H1 (cell line): ENCODE data around the gene RNASEL. TPM values are rescaled to one million over a fixed set of nuclear protein-coding genes. Genes with fewer than 3 reads are reported as not detected.

Experiments used
- CTCF ChIA-PET: fragments of 300-600 bp; sonication (Branson Sonifier 250); formaldehyde crosslinking; loops from one replicate; lab custom pipeline; 2021; ENCODE audit not compliant: partially characterized antibody; lab: Charles Lee
- POLR2A ChIA-PET: fragments of 300-600 bp; sonication (Branson Sonifier 250); formaldehyde crosslinking; loops from one replicate; lab custom pipeline; 2021; ENCODE audit warnings: inconsistent platforms; ENCODE audit not compliant: partially characterized antibody; lab: Charles Lee
- DNase-seq, 2 experiments: peaks; one replicate each; pipeline versions ENCODE4 v3.0.0 to v3.0.0-alpha.2; 2010 to 2022; ENCODE audit warnings: low spot score in 2 of 2, low read depth in 1 of 2, mixed read lengths in 1 of 2
- FAIRE-seq: peaks from 2 replicates; lab custom pipeline; 2011; peaks lifted over from hg19 to GRCh38; lab: Jason Lieb, UNC
- H2AFZ ChIP-seq: 2 replicates; pipeline ENCODE4 v1.8.1; 2012; ENCODE audit warnings: low read length, inconsistent platforms
- H2AK5ac ChIP-seq: 2 replicates; pipeline ENCODE4 v1.6.1; 2013; ENCODE audit warnings: low read depth, low read length
- H2BK120ac ChIP-seq: replicated peaks from 2 replicates; pipeline ENCODE3; 2013; ENCODE audit warnings: low read depth, low read length, inconsistent platforms
- H2BK12ac ChIP-seq: 2 replicates; pipeline ENCODE4 v1.6.1; 2013; ENCODE audit warnings: low read depth, low read length
- H2BK15ac ChIP-seq: 2 replicates; pipeline ENCODE4 v1.6.1; 2013; ENCODE audit warnings: low read length
- H2BK20ac ChIP-seq: 2 replicates; pipeline ENCODE4 v1.6.1; 2013; ENCODE audit warnings: low read length
- H2BK5ac ChIP-seq: 2 replicates; pipeline ENCODE4 v1.6.1; 2013; ENCODE audit warnings: low read depth, low read length
- H3K14ac ChIP-seq: 2 replicates; pipeline ENCODE4 v1.6.1; 2013; ENCODE audit warnings: inconsistent platforms; ENCODE audit not compliant: insufficient read length
- H3K18ac ChIP-seq: 2 replicates; pipeline ENCODE4 v1.6.1; 2013; ENCODE audit warnings: low read length; ENCODE audit errors: extremely low read depth
- H3K23ac ChIP-seq: 2 replicates; pipeline ENCODE4 v1.6.1; 2013; ENCODE audit warnings: inconsistent platforms; ENCODE audit not compliant: insufficient read length
- H3K23me2 ChIP-seq: 2 replicates; pipeline ENCODE4 v1.6.1; 2013; ENCODE audit warnings: low read depth, low read length
- H3K27ac ChIP-seq: 2 replicates; pipeline ENCODE4 v1.6.1; 2011; ENCODE audit warnings: low read depth, low read length, inconsistent platforms
- H3K27me3 ChIP-seq, 4 experiments: replicated peaks in 1 of 4; 1 replicate in 1 of 4; 2 replicates in 3 of 4; pipeline versions ENCODE4 v1.6.1 to v1.8.1; 2011 to 2013; ENCODE audit warnings: low read length in 3 of 4, mild to moderate bottlenecking in 3 of 4, inconsistent platforms in 2 of 4, mixed read lengths in 2 of 4, moderate library complexity in 1 of 4; ENCODE audit not compliant: control insufficient read depth in 3 of 4, insufficient read depth in 3 of 4; ENCODE audit errors: extremely low read depth in 1 of 4
- H3K36me3 ChIP-seq, 4 experiments: 2 replicates each; pipeline versions ENCODE4 v1.6.1 to v1.8.1; 2011 to 2013; ENCODE audit warnings: mild to moderate bottlenecking in 4 of 4, low read length in 3 of 4, moderate library complexity in 2 of 4, control low read depth in 1 of 4, inconsistent platforms in 1 of 4; ENCODE audit not compliant: insufficient read depth in 4 of 4, control insufficient read depth in 2 of 4
- H3K4ac ChIP-seq: replicated peaks from 2 replicates; pipeline ENCODE3; 2013; ENCODE audit warnings: low read length, low read depth, mixed read lengths, inconsistent platforms; ENCODE audit not compliant: insufficient read length
- H3K4me1 ChIP-seq, 4 experiments: replicated peaks in 1 of 4; 1 replicate in 1 of 4; 2 replicates in 3 of 4; pipeline versions ENCODE4 v1.6.1 to v1.8.1; 2011 to 2013; ENCODE audit warnings: low read length in 3 of 4, inconsistent platforms in 2 of 4, mixed read lengths in 1 of 4; ENCODE audit not compliant: insufficient read depth in 4 of 4, control insufficient read depth in 3 of 4
- H3K4me2 ChIP-seq, 2 experiments: 2 replicates each; pipeline versions ENCODE4 v1.6.1 to v1.8.1; 2011 to 2013; ENCODE audit warnings: low read depth in 2 of 2, low read length in 2 of 2, control low read depth in 1 of 2, inconsistent platforms in 1 of 2, mild to moderate bottlenecking in 1 of 2; ENCODE audit not compliant: insufficient read depth in 1 of 2
- H3K4me3 ChIP-seq, 4 experiments: fragments of 200-600, 300-600 bp in 1 of 4; sonication (generic), shearing (Covaris generic), sonication (Bioruptor Twin) in 1 of 4; 2 replicates each; pipeline versions ENCODE4 v1.5.1 to v1.8.1; 2011 to 2016; ENCODE audit warnings: low read length in 4 of 4, low read depth in 3 of 4, control low read depth in 2 of 4, inconsistent platforms in 2 of 4, mild to moderate bottlenecking in 2 of 4, mixed read lengths in 1 of 4, moderate library complexity in 1 of 4; ENCODE audit not compliant: insufficient read depth in 2 of 4; ENCODE audit errors: extremely low read depth in 1 of 4
- H3K56ac ChIP-seq: replicated peaks from 2 replicates; pipeline ENCODE3; 2013; ENCODE audit warnings: low read depth, mild to moderate bottlenecking, mixed read lengths, low read length, inconsistent platforms; ENCODE audit not compliant: insufficient read length
- H3K79me1 ChIP-seq: 2 replicates; pipeline ENCODE4 v1.6.1; 2013; ENCODE audit warnings: low read depth, low read length, control low read depth
- H3K79me2 ChIP-seq, 2 experiments: 2 replicates each; pipeline versions ENCODE4 v1.6.1 to v1.8.1; 2012 to 2013; ENCODE audit warnings: low read length in 2 of 2, mild to moderate bottlenecking in 2 of 2, inconsistent platforms in 1 of 2; ENCODE audit not compliant: insufficient read depth in 2 of 2, control insufficient read depth in 1 of 2
- H3K9ac ChIP-seq, 4 experiments: replicated peaks in 1 of 4; 1 replicate in 1 of 4; 2 replicates in 3 of 4; pipeline versions ENCODE4 v1.6.1 to v1.8.1; 2011 to 2013; ENCODE audit warnings: low read depth in 3 of 4, low read length in 3 of 4, control low read depth in 2 of 4, mild to moderate bottlenecking in 2 of 4, moderate library complexity in 2 of 4, inconsistent platforms in 1 of 4; ENCODE audit errors: extremely low read depth in 1 of 4
- H3K9me3 ChIP-seq, 2 experiments: 2 replicates each; pipeline versions ENCODE4 v1.6.1 to v1.8.1; 2012 to 2013; ENCODE audit warnings: mild to moderate bottlenecking in 2 of 2, moderate library complexity in 2 of 2, control low read depth in 1 of 2, inconsistent platforms in 1 of 2, low read depth in 1 of 2, low read length in 1 of 2, mixed read lengths in 1 of 2; ENCODE audit not compliant: insufficient read depth in 2 of 2
- H4K20me1 ChIP-seq, 2 experiments: replicated peaks in 1 of 2; 2 replicates each; pipeline versions ENCODE3 to v1.8.1; 2011 to 2013; ENCODE audit warnings: inconsistent platforms in 2 of 2, low read length in 2 of 2, mild to moderate bottlenecking in 1 of 2; ENCODE audit not compliant: insufficient read depth in 2 of 2, control insufficient read depth in 1 of 2
- H4K5ac ChIP-seq: 2 replicates; pipeline ENCODE4 v1.6.1; 2013; ENCODE audit warnings: low read length, low read depth, mixed read lengths, inconsistent platforms; ENCODE audit not compliant: insufficient read length
- H4K8ac ChIP-seq: 2 replicates; pipeline ENCODE4 v1.8.0; 2013; ENCODE audit warnings: mild to moderate bottlenecking, moderate library complexity, low read length, inconsistent platforms; ENCODE audit not compliant: insufficient read depth; ENCODE audit errors: extremely low read depth
- H4K91ac ChIP-seq: replicated peaks from 2 replicates; pipeline ENCODE3; 2013; ENCODE audit warnings: low read length, mixed read lengths, inconsistent platforms; ENCODE audit not compliant: insufficient read length
- CBX5 ChIP-seq: fragments of 300-800, 300-1000 bp; sonication (generic); IDR thresholded peaks from 2 replicates; pipeline ENCODE4 v1.7.1; 2016; ENCODE audit warnings: antibody characterized with exemption, low read length, low read depth
- CEBPB ChIP-seq: IDR thresholded peaks from 2 replicates; pipeline ENCODE4 v1.6.1; 2012; ENCODE audit warnings: low read depth, low read length
- CHD2 ChIP-seq: IDR thresholded peaks from 2 replicates; pipeline ENCODE4 v1.6.1; 2012; ENCODE audit warnings: low read length, improper control_type of control experiment
- EP300 ChIP-seq, 2 experiments: IDR thresholded peaks; 1 replicate in 1 of 2; 2 replicates in 1 of 2; pipeline ENCODE4 v1.6.1; 2011 to 2012; ENCODE audit warnings: low read depth in 2 of 2, low read length in 2 of 2, mild to moderate bottlenecking in 2 of 2, borderline replicate concordance in 1 of 2, inconsistent platforms in 1 of 2, moderate library complexity in 1 of 2
- EZH2 ChIP-seq: fragments of 200-600 bp; sonication (generic); IDR thresholded peaks from 2 replicates; pipeline ENCODE4 v1.7.1; 2012; ENCODE audit warnings: low read depth, mild to moderate bottlenecking, moderate library complexity, low read length, inconsistent platforms; ENCODE audit not compliant: severe bottlenecking
- MAX ChIP-seq: IDR thresholded peaks from 2 replicates; pipeline ENCODE4 v1.6.1; 2012; ENCODE audit warnings: inconsistent platforms
- NRF1 ChIP-seq: IDR thresholded peaks from 2 replicates; pipeline ENCODE4 v1.6.1; 2011; ENCODE audit warnings: mild to moderate bottlenecking, low read depth, low read length, improper control_type of control experiment
- PHF8 ChIP-seq: fragments of 200-600 bp; sonication (generic); conservative IDR thresholded peaks from 2 replicates; pipeline ENCODE4 v1.7.1; 2012; ENCODE audit warnings: low read depth, mild to moderate bottlenecking, inconsistent platforms, low read length, moderate library complexity
- POLR2AphosphoS5 ChIP-seq: IDR thresholded peaks from 2 replicates; pipeline ENCODE4 v1.6.1; 2011; ENCODE audit warnings: low read depth, low read length
- RAD21 ChIP-seq, 2 experiments: IDR thresholded peaks in 1 of 2; conservative IDR thresholded peaks in 1 of 2; 2 replicates each; pipeline ENCODE4 v1.6.1; 2011; ENCODE audit warnings: low read depth in 2 of 2, low read length in 2 of 2, improper control_type of control experiment in 1 of 2, inconsistent platforms in 1 of 2, mild to moderate bottlenecking in 1 of 2, moderate library complexity in 1 of 2
- TAF7 ChIP-seq: optimal IDR thresholded peaks from 2 replicates; pipeline ENCODE3; 2011; ENCODE audit warnings: low read depth, mild to moderate bottlenecking, inconsistent platforms, low read length, moderate library complexity, borderline replicate concordance
- WGBS, 2 experiments: shearing (Covaris generic) in 1 of 2; methylation state at CpG; one replicate each; pipeline versions ENCODE4 v1.1.6 to v1.1.7; 2013 to 2015; ENCODE audit warnings: low lambda C conversion rate in 2 of 2, mixed read lengths in 2 of 2, inconsistent platforms in 1 of 2, low coverage in 1 of 2, missing lambda C conversion rate in 1 of 2; ENCODE audit not compliant: insufficient replicate concordance in 2 of 2, insufficient coverage in 1 of 2, insufficient read length in 1 of 2; ENCODE audit errors: extremely low coverage in 1 of 2, missing lambda C conversion rate in 1 of 2; 5-methylcytosine and 5-hydroxymethylcytosine counted together
- polyA plus RNA-seq, 7 experiments: library from polyadenylated mRNA; depleted of rRNA in 3 of 7; stranded (reverse) in 5 of 7; unstranded in 2 of 7; fragments of >200 nt in 5 of 7; fragments of 200-250 nt in 2 of 7; gene quantifications; 1 replicate in 5 of 7; 2 replicates in 1 of 7; 4 replicates in 1 of 7; pipeline versions ENCODE4 v1.2.1 to v1.2.3, GENCODE V29; 2011 to 2013; ENCODE audit warnings: missing spikeins in 2 of 7, mixed read lengths in 2 of 7
- total RNA-seq: library from RNA; stranded (reverse); fragmentation: NEBNext Ultra II Directional; extraction: Animal tissue kit (Norgen Biotek cat#: 25700); gene quantifications from 2 replicates; pipeline ENCODE4 v1.2.1, GENCODE V29; 2021

RNASEL gene
- total and polyA plus RNA-seq, 2 of the 8 experiments (the other 6 are each of a cell fraction or from before 2014, with no cell fraction given), result 0.39 to 0.78 TPM

GRCh38 chr1:182595641-182596240 lies 6.7 kb upstream of the RNASEL start:
- no peak overlapping the region for H2BK20ac ChIP-seq
- peaks cover 7 to 11% (median 8%) of the 10 kb centered on the region in 4 experiments; a peak in 5 of 8 replicates for H3K36me3 ChIP-seq
- POLR2A ChIA-PET, result interaction anchor here (0.6 to 15.0 kb wide), 6 partner anchors 9 to 329 kb away, joined by 3 to 231 read pairs (median 6); partner anchors contain the start of gene NPL
- no peaks in the 10 kb centered on the region for H3K23me2 ChIP-seq
- no peak overlapping the region for H4K91ac ChIP-seq
- peak in 1 of 2 experiments; percentile 90 for DNase-seq
- no peak overlapping the region for H3K4me3 ChIP-seq
- H4K20me1 ChIP-seq, result peaks cover 0 to 2% of the 10 kb centered on the region in 2 experiments
- no peak overlapping the region for H4K8ac ChIP-seq
- no peak overlapping the region for H2BK120ac ChIP-seq
- peak; percentile 65 for FAIRE-seq
- no peak overlapping the region for H2AK5ac ChIP-seq
- H2AFZ ChIP-seq, result no peak overlapping the region
- no peak overlapping the region for H2BK12ac ChIP-seq
- no peaks in the 10 kb centered on the region for H3K9me3 ChIP-seq
- H3K27me3 ChIP-seq, result no peaks in the 10 kb centered on the region
- H3K14ac ChIP-seq, result no peak overlapping the region
- no peak overlapping the region for H3K23ac ChIP-seq
- no peak overlapping the region for H3K56ac ChIP-seq
- WGBS, 2 experiments, result 34% methylated on average over 4 of the region's 4 CpGs; no CpG with 5 or more reads in 1 of the 2 experiments
- no peak overlapping the region for H4K5ac ChIP-seq
- no peak overlapping the region for H3K4me2 ChIP-seq
- H3K4me1 ChIP-seq, result no peaks in the 10 kb centered on the region
- H3K27ac ChIP-seq, result no peak overlapping the region
- H3K9ac ChIP-seq, result no peak overlapping the region
- H2BK5ac ChIP-seq, result no peak overlapping the region
- no peak overlapping the region for H3K18ac ChIP-seq
- H3K4ac ChIP-seq, result no peak overlapping the region
- CTCF ChIA-PET, result interaction anchor here (0.6 to 37.1 kb wide), 68 partner anchors 8 to 1122 kb away, joined by 3 to 1131 read pairs (median 4); partner anchors contain the start of genes NPL and RGS16
- no peak overlapping the region for H2BK15ac ChIP-seq
- H3K79me1 ChIP-seq, result no peaks in the 10 kb centered on the region
- H3K79me2 ChIP-seq, result no peaks in the 10 kb centered on the region
- TF ChIP-seq TAF7 (no peak), MAX (0 out of 2 replicates have a peak, but pooled peaks have one; percentile 18), EZH2 (no peak), NRF1 (no peak), PHF8 (no peak), POLR2AphosphoS5 (no peak), RAD21 (IDR thresholded peaks at IDR 0.05 in 1 of 2, conservative IDR thresholded peaks at IDR 0.05 in 1 of 2; ENCODE audit: low read depth in 2 of 2, low read length in 2 of 2) (peak; percentile 84 to 89), EP300 (IDR thresholded peaks at IDR 0.05; ENCODE audit: borderline replicate concordance in 1 of 2, low read depth in 2 of 2, low read length in 2 of 2) (no peak), CHD2 (no peak), CEBPB (no peak), CBX5 (no peak)
